ENCODE data around the gene UBE2F. TPM values are rescaled to one million over a fixed set of nuclear protein-coding genes. Genes with fewer than 3 reads are reported as not detected.

The UBE2F gene
- total RNA-seq, 1 experiment from 2014 or later, result 51.2 TPM

DNA sequence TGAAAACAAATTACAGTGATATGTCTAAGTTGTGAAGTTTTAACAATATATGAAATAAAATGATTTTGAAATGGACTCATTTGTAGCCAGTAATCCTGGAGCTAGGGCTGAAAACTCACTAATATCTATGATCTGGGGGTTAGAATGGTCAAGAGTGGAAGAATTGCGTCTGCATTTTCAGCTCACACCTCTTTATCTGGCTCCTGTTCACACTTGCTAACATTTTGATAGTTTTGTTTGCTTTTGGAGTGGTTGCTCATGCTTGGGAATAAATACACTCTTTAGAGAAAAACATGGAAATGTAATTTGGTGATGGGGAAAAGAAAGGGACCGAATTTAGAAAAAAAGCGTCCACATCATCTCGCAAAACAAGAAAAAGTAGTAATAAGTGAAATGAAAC lies 30.7 kb downstream of the UBE2F start:
- H3K4me1 ChIP-seq (ENCODE audit: insufficient read depth, low read length, poor library complexity, severe bottlenecking), result no peaks in the 10 kb centered on the region
- no peak overlapping the region for H3K27ac ChIP-seq (ENCODE audit: low read depth, low read length, poor library complexity, severe bottlenecking)
- TF ChIP-seq, protein P1, sequence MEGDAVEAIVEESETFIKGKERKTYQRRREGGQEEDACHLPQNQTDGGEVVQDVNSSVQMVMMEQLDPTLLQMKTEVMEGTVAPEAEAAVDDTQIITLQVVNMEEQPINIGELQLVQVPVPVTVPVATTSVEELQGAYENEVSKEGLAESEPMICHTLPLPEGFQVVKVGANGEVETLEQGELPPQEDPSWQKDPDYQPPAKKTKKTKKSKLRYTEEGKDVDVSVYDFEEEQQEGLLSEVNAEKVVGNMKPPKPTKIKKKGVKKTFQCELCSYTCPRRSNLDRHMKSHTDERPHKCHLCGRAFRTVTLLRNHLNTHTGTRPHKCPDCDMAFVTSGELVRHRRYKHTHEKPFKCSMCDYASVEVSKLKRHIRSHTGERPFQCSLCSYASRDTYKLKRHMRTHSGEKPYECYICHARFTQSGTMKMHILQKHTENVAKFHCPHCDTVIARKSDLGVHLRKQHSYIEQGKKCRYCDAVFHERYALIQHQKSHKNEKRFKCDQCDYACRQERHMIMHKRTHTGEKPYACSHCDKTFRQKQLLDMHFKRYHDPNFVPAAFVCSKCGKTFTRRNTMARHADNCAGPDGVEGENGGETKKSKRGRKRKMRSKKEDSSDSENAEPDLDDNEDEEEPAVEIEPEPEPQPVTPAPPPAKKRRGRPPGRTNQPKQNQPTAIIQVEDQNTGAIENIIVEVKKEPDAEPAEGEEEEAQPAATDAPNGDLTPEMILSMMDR (conservative IDR thresholded peaks at IDR 0.05; ENCODE audit: low read depth, low read length), result no peak
- TF ChIP-seq EZH2 (IDR thresholded peaks at IDR 0.05; ENCODE audit: borderline replicate concordance, low read depth, low read length, poor library complexity, severe bottlenecking), result no peak
- ChIA-PET POLR2A (ENCODE audit: low non-redundant PET) (no interaction called here), CTCF (no interaction called here)
- intact Hi-C loops (cut with micrococcal nuclease; ENCODE audit: unreplicated experiment), result no loop called here
- H3K27me3 ChIP-seq (replicated peaks; ENCODE audit: insufficient read depth, low read depth, low read length, poor library complexity), result no peaks in the 10 kb centered on the region
- peaks cover 6% of the 10 kb centered on the region for H3K9me3 ChIP-seq (ENCODE audit: low read depth, low read length, poor library complexity, severe bottlenecking)
- no TSS peak for BruUV-seq (replicated peaks)
- peaks cover 1% of the 10 kb centered on the region for H3K36me3 ChIP-seq (ENCODE audit: insufficient read depth, low read length, poor library complexity, severe bottlenecking)
- no peak for DNase-seq (ENCODE audit: low spot score)
- no peak overlapping the region for H3K4me3 ChIP-seq (ENCODE audit: low read depth, low read length, poor library complexity, severe bottlenecking)

DNA sequence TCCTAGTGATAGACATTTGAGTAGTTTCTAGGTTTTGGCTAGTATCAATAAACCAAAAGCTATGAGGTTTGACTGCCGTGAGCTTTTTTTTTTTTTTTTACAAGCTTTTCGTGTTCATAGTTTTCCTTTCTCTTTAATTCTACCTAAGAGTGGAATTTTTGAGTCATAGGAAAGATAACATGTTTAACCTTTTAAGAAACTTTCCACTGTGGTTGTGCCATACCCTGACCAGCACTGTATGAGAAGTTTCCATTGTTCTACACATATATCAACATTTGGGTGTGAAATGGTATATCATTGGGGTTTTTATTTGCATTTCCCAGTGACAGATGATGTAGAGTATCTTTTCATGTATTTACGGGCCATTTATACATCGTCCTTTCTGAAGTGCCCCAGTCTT lies 31.7 kb downstream of the UBE2F start:
- H3K9me3 ChIP-seq (ENCODE audit: low read depth, low read length, poor library complexity, severe bottlenecking), result peaks cover 6% of the 10 kb centered on the region
- H3K4me3 ChIP-seq (ENCODE audit: low read depth, low read length, poor library complexity, severe bottlenecking), result no peak overlapping the region
- H3K27me3 ChIP-seq (replicated peaks; ENCODE audit: insufficient read depth, low read depth, low read length, poor library complexity), result no peaks in the 10 kb centered on the region
- ChIA-PET POLR2A (ENCODE audit: low non-redundant PET) (no interaction called here), CTCF (no interaction called here)
- DNase-seq (ENCODE audit: low spot score), result no peak
- TF ChIP-seq, protein P1 (conservative IDR thresholded peaks at IDR 0.05; ENCODE audit: low read depth, low read length), result no peak
- TF ChIP-seq EZH2 (IDR thresholded peaks at IDR 0.05; ENCODE audit: borderline replicate concordance, low read depth, low read length, poor library complexity, severe bottlenecking), result no peak
- no peaks in the 10 kb centered on the region for H3K4me1 ChIP-seq (ENCODE audit: insufficient read depth, low read length, poor library complexity, severe bottlenecking)
- no peaks in the 10 kb centered on the region for H3K36me3 ChIP-seq (ENCODE audit: insufficient read depth, low read length, poor library complexity, severe bottlenecking)
- intact Hi-C loops (cut with micrococcal nuclease; ENCODE audit: unreplicated experiment), result no loop called here
- BruUV-seq (replicated peaks), result no TSS peak
- H3K27ac ChIP-seq (ENCODE audit: low read depth, low read length, poor library complexity, severe bottlenecking), result no peak overlapping the region

DNA sequence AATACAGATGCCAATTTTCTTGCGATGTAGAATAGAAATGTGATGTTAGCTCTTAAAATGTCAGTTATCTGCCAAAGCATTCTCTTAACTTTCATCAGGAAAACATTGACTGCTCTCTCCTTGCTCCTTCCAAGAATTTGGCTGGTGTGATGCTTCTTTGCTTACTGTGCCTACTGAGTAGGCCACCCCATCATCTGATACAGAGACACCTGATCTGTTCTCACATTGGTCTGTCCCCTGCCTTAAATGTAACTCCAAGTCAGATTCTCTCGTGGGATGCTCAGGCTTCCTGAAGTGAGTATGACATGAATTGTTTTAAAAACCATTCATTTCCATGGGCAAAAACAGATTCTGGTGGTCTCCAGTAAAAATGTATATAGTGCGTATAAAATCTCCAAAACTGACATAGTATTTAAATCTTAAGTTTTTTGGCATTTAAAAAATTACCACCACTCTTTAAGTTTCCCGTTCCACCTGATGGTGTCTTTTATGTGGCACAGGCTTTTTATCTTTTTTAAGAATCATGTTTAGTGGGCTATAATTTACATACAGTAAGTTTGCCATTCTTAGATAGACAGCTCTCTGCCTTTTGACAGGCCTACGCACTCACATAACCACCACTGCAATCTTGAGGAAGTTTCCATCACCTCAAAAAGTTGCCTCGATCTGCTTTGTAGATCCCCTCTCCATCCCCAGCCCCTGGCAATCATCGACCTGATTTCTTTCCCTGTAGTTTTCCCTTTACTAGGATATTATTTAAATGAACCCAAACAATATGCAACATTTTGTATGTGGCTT lies 36.6 kb downstream of the UBE2F start:
- no peak overlapping the region for H3K4me3 ChIP-seq (ENCODE audit: low read depth, low read length, poor library complexity, severe bottlenecking)
- DNase-seq (ENCODE audit: low spot score), result no peak
- no peaks in the 10 kb centered on the region for H3K4me1 ChIP-seq (ENCODE audit: insufficient read depth, low read length, poor library complexity, severe bottlenecking)
- H3K27me3 ChIP-seq (replicated peaks; ENCODE audit: insufficient read depth, low read depth, low read length, poor library complexity), result no peaks in the 10 kb centered on the region
- TF ChIP-seq, protein P1 (conservative IDR thresholded peaks at IDR 0.05; ENCODE audit: low read depth, low read length), result no peak
- TF ChIP-seq EZH2 (IDR thresholded peaks at IDR 0.05; ENCODE audit: borderline replicate concordance, low read depth, low read length, poor library complexity, severe bottlenecking), result no peak
- H3K9me3 ChIP-seq (ENCODE audit: low read depth, low read length, poor library complexity, severe bottlenecking), result peaks cover 6% of the 10 kb centered on the region
- no peaks in the 10 kb centered on the region for H3K36me3 ChIP-seq (ENCODE audit: insufficient read depth, low read length, poor library complexity, severe bottlenecking)
- no peak overlapping the region for H3K27ac ChIP-seq (ENCODE audit: low read depth, low read length, poor library complexity, severe bottlenecking)
- BruUV-seq (replicated peaks), result TSS peak; percentile 17
- POLR2A ChIA-PET (ENCODE audit: low non-redundant PET), result no interaction called here
- CTCF ChIA-PET, result no interaction called here
- intact Hi-C loops (cut with micrococcal nuclease; ENCODE audit: unreplicated experiment), result no loop called here

Data from A673 (cell line).